PC-3 (cell line): ENCODE results near the gene PLEK2. TPM values are rescaled to one million over a fixed set of nuclear protein-coding genes. Genes with fewer than 3 reads are reported as not detected.
A peak's percentile ranks its signal among the peaks of the same experiment; 100 is the strongest.

ENCODE experiments used
- ATAC-seq: fragments of 200-7000 bp; cut with Tn5 transposase; 2 replicates; pipeline ENCODE4 v1.9.1; 2020; ENCODE audit warnings: mild to moderate bottlenecking, moderate library complexity
- BruUV-seq: library from RNA; stranded (reverse); fragments of 400-500 nt; replicated peaks from 2 replicates; lab custom pipeline; 2021; lab: Mats Ljungman, UMichigan
- CTCF ChIA-PET: fragments of 300-600 bp; sonication (Branson Sonifier 250); formaldehyde crosslinking; loops from one replicate; lab custom pipeline; 2022; ENCODE audit warnings: antibody characterized with exemption; lab: Charles Lee
- POLR2A ChIA-PET: fragments of 300-600 bp; sonication (Branson Sonifier 250); formaldehyde crosslinking; loops from one replicate; lab custom pipeline; 2022; ENCODE audit warnings: antibody characterized with exemption; ENCODE audit not compliant: unreplicated experiment; lab: Charles Lee
- DNase-seq: peaks from one replicate; pipeline ENCODE4 v3.0.0-alpha.2; 2015
- H2AFZ ChIP-seq: fragments of 300-600 bp; sonication (generic); 2 replicates; pipeline ENCODE4 v1.6.0; 2016; ENCODE audit warnings: antibody characterized with exemption, low read length
- H3F3A ChIP-seq: fragments of 300-600 bp; sonication (generic); one replicate; pipeline ENCODE4 v1.6.0; 2017; ENCODE audit warnings: antibody characterized with exemption, low read length, control low read depth, mild to moderate bottlenecking; ENCODE audit not compliant: unreplicated experiment
- H3K27ac ChIP-seq: fragments of 300-600 bp; sonication (generic); 2 replicates; pipeline ENCODE4 v1.5.1; 2016; ENCODE audit warnings: mild to moderate bottlenecking, low read length
- H3K27me3 ChIP-seq: fragments of 300-600 bp; sonication (generic); 2 replicates; pipeline ENCODE4 v1.6.1; 2016; ENCODE audit warnings: low read length, mixed read lengths
- H3K36me3 ChIP-seq: fragments of 300-600 bp; sonication (generic); 2 replicates; pipeline ENCODE4 v1.6.1; 2016; ENCODE audit warnings: low read depth, mixed run types, low read length, mixed read lengths
- H3K4me1 ChIP-seq: fragments of 300-600 bp; sonication (generic); 2 replicates; pipeline ENCODE4 v1.5.1; 2016; ENCODE audit warnings: low read length; ENCODE audit not compliant: insufficient read depth
- H3K4me2 ChIP-seq: fragments of 300-600 bp; sonication (generic); 2 replicates; pipeline ENCODE4 v1.6.0; 2016; ENCODE audit warnings: low read length
- H3K4me3 ChIP-seq: fragments of 300-600 bp; sonication (generic); 2 replicates; pipeline ENCODE4 v1.5.1; 2016; ENCODE audit warnings: mild to moderate bottlenecking, low read length, mixed read lengths
- H3K79me2 ChIP-seq: fragments of 300-600 bp; sonication (generic); 2 replicates; pipeline ENCODE4 v1.6.1; 2017; ENCODE audit warnings: low read length, mixed read lengths
- H3K9ac ChIP-seq: fragments of 300-600 bp; sonication (generic); 2 replicates; pipeline ENCODE4 v1.6.0; 2016; ENCODE audit warnings: mild to moderate bottlenecking, low read length
- H3K9me2 ChIP-seq: fragments of 300-600 bp; sonication (generic); replicated peaks from 2 replicates; pipeline ENCODE4 v1.6.1; 2016; ENCODE audit warnings: mixed run types, low read length, mixed read lengths
- H3K9me3 ChIP-seq: fragments of 300-600 bp; sonication (generic); 2 replicates; pipeline ENCODE4 v1.6.1; 2016; ENCODE audit warnings: low read length, mixed read lengths
- H4K20me1 ChIP-seq: fragments of 300-600 bp; sonication (generic); 2 replicates; pipeline ENCODE4 v1.6.1; 2016; ENCODE audit warnings: low read length, mixed read lengths
- EZH2 ChIP-seq: fragments of 300-600 bp; sonication (generic); IDR thresholded peaks from one replicate; pipeline ENCODE4 v1.6.1; 2017; ENCODE audit warnings: antibody characterized with exemption, mild to moderate bottlenecking, low read length; ENCODE audit not compliant: unreplicated experiment
- EZH2phosphoT487 ChIP-seq: fragments of 300-600 bp; sonication (generic); IDR thresholded peaks from 2 replicates; pipeline ENCODE4 v1.6.1; 2018; ENCODE audit warnings: mild to moderate bottlenecking, antibody characterized with exemption, low read length, borderline replicate concordance
- intact Hi-C: fragments of 100-400 bp; cut with micrococcal nuclease; formaldehyde crosslinking; loops from 2 replicates; pipeline ENCODE4 v1.9.0; 2023
- total RNA-seq: library from RNA; depleted of rRNA; stranded (reverse); fragments of >200 nt; gene quantifications from 2 replicates; pipeline ENCODE4 v1.2.3, GENCODE V29; 2014
- TF ChIP-seq, protein P1 (sequence below): fragments of 300-600 bp; sonication (generic); conservative IDR thresholded peaks from 2 replicates; pipeline ENCODE4 v1.5.1; 2017; ENCODE audit warnings: antibody characterized with exemption, low read depth, mild to moderate bottlenecking, low read length

PLEK2 gene
- total RNA-seq, 1 experiment from 2014 or later, result 48.0 TPM

GRCh38 chr14:67428501-67429031, 16.6 kb upstream of the PLEK2 start:
- Histone ChIP-seq H3K9me2 (no peaks in the 10 kb centered on the region), H3K9ac (no peak overlapping the region), H3K9me3 (no peaks in the 10 kb centered on the region), H4K20me1 (no peaks in the 10 kb centered on the region), H3K79me2 (no peaks in the 10 kb centered on the region), H3K27ac (no peak overlapping the region), H3K27me3 (peaks cover 10% of the 10 kb centered on the region; the same call in 1 of the 2 replicates), H3K4me3 (no peak overlapping the region), H3F3A (no peaks in the 10 kb centered on the region), H3K4me2 (peak overlapping the region; percentile 11; the same call in 1 of the 2 replicates), H2AFZ (peak overlapping the region; percentile 53; the same call in 1 of the 2 replicates), H3K36me3 (no peaks in the 10 kb centered on the region), H3K4me1 (peaks cover 8% of the 10 kb centered on the region)
- intact Hi-C loops, result loop anchor here (5.0 kb wide), 1 partner anchor 84 kb away; no protein-coding TSS in a partner anchor
- ATAC-seq (peak; percentile 80), DNase-seq (peak; percentile 76)
- ChIA-PET POLR2A (interaction anchor here (0.9 kb wide), 1 partner anchor 98 kb away, joined by 3 read pairs; no protein-coding TSS in a partner anchor), CTCF (interaction anchor here (0.6 to 2.9 kb wide), 6 partner anchors 13 to 143 kb away, joined by 3 to 55 read pairs (median 6); no protein-coding TSS in a partner anchor)
- TF ChIP-seq, protein P1, sequence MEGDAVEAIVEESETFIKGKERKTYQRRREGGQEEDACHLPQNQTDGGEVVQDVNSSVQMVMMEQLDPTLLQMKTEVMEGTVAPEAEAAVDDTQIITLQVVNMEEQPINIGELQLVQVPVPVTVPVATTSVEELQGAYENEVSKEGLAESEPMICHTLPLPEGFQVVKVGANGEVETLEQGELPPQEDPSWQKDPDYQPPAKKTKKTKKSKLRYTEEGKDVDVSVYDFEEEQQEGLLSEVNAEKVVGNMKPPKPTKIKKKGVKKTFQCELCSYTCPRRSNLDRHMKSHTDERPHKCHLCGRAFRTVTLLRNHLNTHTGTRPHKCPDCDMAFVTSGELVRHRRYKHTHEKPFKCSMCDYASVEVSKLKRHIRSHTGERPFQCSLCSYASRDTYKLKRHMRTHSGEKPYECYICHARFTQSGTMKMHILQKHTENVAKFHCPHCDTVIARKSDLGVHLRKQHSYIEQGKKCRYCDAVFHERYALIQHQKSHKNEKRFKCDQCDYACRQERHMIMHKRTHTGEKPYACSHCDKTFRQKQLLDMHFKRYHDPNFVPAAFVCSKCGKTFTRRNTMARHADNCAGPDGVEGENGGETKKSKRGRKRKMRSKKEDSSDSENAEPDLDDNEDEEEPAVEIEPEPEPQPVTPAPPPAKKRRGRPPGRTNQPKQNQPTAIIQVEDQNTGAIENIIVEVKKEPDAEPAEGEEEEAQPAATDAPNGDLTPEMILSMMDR, result peak; percentile 19; the same call in 1 of the 2 replicates
- TF ChIP-seq EZH2phosphoT487 (no peak), EZH2 (no peak)
- no TSS peak for BruUV-seq

DNA sequence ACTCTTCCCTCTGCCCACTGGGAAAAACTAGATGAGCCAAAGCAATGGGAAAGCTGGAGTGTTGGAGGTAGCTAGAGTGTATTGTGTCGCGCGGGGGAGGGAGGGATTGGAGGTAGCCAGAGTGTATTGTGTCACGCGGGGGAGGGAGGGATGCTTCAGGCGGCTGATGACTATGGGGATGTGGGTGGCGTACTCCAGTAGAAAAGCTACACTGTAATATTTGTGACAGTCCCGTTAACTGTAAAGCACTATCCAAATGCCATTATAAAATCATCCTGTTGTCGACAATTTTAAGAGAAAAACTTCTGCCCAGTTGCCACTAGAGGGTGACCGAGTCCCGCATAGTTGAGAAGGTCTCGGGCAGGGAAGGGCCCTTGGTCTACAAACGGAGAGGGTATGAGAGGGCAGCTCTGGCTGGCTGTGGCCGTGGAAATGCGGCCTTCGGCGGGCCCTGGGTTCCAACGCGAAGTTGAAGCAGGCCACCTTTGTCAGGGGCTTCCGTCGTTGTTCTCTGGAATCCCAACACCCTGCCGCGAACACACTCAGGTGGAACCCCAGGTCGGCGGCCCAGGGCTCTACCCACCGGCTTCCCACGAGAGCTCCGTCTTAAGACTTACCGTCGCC, 15.1 kb upstream of the PLEK2 start:
- peak; percentile 86 for ATAC-seq
- Histone ChIP-seq H2AFZ (peak overlapping the region; percentile 54), H3K4me1 (peaks cover 8% of the 10 kb centered on the region), H3K4me2 (peak overlapping the region; percentile 36), H3F3A (no peaks in the 10 kb centered on the region), H3K4me3 (no peak overlapping the region), H4K20me1 (no peaks in the 10 kb centered on the region), H3K79me2 (no peaks in the 10 kb centered on the region), H3K36me3 (no peaks in the 10 kb centered on the region), H3K9me3 (no peaks in the 10 kb centered on the region), H3K27ac (no peak overlapping the region), H3K9me2 (no peaks in the 10 kb centered on the region), H3K9ac (no peak overlapping the region), H3K27me3 (0 out of 2 replicates have a peak, but pooled peaks cover under 1% of the 10 kb centered on the region)
- intact Hi-C loops, result loop anchor here (1.0 to 5.0 kb wide), 5 partner anchors 39 to 277 kb away; partner anchors contain the start of gene PLEKHH1
- no TSS peak for BruUV-seq
- peak; percentile 87 for DNase-seq
- POLR2A ChIA-PET, result interaction anchor here (0.6 kb wide), 1 partner anchor 15 kb away, joined by 4 read pairs; the partner anchor contains the start of gene PLEK2
- CTCF ChIA-PET, result interaction anchor here (0.5 to 2.9 kb wide), 11 partner anchors 31 to 1068 kb away, joined by 3 to 55 read pairs (median 5); no protein-coding TSS in a partner anchor
- TF ChIP-seq EZH2 (no peak), EZH2phosphoT487 (no peak)
- TF ChIP-seq, protein P1, result peak; percentile 87
